BE2C (cell line): ENCODE data around the gene HPSE2.

Experiments
- DNase-seq: peaks from one replicate; pipeline ENCODE4 v3.0.0-alpha.2; 2020
- H3K27me3 ChIP-seq: fragments of 250-450 bp; sonication (Bioruptor Pico); 2 replicates; pipeline ENCODE4 v1.5.1; 2020; ENCODE audit warnings: mild to moderate bottlenecking
- H3K36me3 ChIP-seq: fragments of 250-450 bp; sonication (Bioruptor Pico); 2 replicates; pipeline ENCODE4 v1.5.1; 2020; ENCODE audit warnings: mild to moderate bottlenecking
- H3K4me1 ChIP-seq: fragments of 250-450 bp; sonication (Bioruptor Pico); 2 replicates; pipeline ENCODE4 v1.5.1; 2020
- H3K4me3 ChIP-seq: 2 replicates; pipeline ENCODE4 v1.5.1; 2011; ENCODE audit warnings: low read depth, low read length
- H3K9me3 ChIP-seq: fragments of 250-450 bp; sonication (Bioruptor Pico); 2 replicates; pipeline ENCODE4 v1.5.1; 2020
- CTCF ChIP-seq: IDR thresholded peaks from 2 replicates; pipeline ENCODE4 v1.5.1; 2012; ENCODE audit warnings: mild to moderate bottlenecking, low read depth, low read length

The HPSE2 gene

DNA sequence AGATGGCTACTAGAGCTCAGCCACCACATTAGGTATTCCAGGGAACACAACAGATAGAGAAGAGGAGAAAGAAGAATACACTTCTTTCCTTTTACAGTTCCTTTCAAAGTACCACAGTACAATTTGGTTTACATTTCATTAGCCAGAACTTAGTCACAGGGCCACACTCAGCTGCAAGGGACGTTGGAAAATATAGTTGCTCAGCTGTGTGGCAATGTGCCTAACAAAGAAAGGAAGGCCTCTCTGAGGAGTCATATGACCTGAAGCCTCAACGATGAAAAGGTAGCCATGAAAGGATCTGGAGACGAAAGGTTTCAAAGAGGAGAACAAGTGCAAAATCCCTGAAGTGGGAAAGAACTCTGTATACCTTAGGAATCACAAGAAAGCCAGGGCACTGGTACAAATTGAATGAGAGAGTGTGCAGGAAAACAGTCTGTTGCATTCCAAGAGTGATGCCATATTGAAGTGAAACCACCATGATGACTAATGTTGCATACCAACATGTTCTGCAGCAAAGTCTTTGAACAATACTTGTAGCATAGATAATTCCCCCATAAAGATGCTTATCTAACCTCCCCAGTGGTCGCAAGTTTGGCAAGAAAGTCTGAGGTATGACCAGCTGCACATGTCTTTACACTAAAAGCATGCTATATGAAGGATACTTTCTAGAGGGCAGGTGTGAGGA lies 278.9 kb downstream of the HPSE2 start:
- H3K9me3 ChIP-seq = no peaks in the 10 kb centered on the region
- TF ChIP-seq CTCF = no peak
- H3K4me1 ChIP-seq = no peaks in the 10 kb centered on the region
- DNase-seq = no peak
- no peaks in the 10 kb centered on the region for H3K36me3 ChIP-seq
- H3K4me3 ChIP-seq = no peak overlapping the region
- no peaks in the 10 kb centered on the region for H3K27me3 ChIP-seq

GRCh38 chr10:98953251-98953650 lies 282.4 kb downstream of the HPSE2 start:
- Histone ChIP-seq H3K4me3 (no peak overlapping the region), H3K27me3 (no peaks in the 10 kb centered on the region), H3K36me3 (no peaks in the 10 kb centered on the region), H3K9me3 (no peaks in the 10 kb centered on the region), H3K4me1 (no peaks in the 10 kb centered on the region)
- DNase-seq = no peak
- TF ChIP-seq CTCF = no peak

GRCh38 chr10:98951269-98952000 lies 284.2 kb downstream of the HPSE2 start:
- Histone ChIP-seq H3K4me1 (no peaks in the 10 kb centered on the region), H3K27me3 (no peaks in the 10 kb centered on the region), H3K9me3 (no peaks in the 10 kb centered on the region), H3K4me3 (no peak overlapping the region), H3K36me3 (no peaks in the 10 kb centered on the region)
- TF ChIP-seq CTCF = no peak
- no peak for DNase-seq

GRCh38 chr10:98950106-98950505 lies 285.5 kb downstream of the HPSE2 start:
- DNase-seq = no peak
- no peak for TF ChIP-seq CTCF
- Histone ChIP-seq H3K4me1 (no peaks in the 10 kb centered on the region), H3K36me3 (no peaks in the 10 kb centered on the region), H3K4me3 (no peak overlapping the region), H3K9me3 (no peaks in the 10 kb centered on the region), H3K27me3 (no peaks in the 10 kb centered on the region)

DNA sequence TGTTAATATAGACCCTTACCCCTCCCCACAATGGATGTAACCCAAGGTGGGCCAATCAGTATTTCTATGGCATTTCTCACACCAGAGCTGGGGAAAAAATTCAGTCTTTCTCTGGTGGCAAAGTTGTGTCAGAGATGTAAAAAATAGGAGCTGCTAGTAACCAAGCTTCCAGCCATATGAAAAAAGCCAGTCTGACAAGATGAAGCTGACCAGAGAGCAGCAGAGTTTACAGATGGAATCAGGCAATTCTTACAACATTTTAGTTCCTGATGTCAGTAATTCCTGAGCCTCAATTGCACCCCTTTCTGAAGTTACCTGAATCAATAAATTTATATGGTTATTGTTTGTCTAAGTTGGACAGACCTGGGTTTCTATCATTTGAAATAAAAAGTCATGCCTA lies 286.3 kb downstream of the HPSE2 start:
- DNase-seq = no peak
- Histone ChIP-seq H3K9me3 (no peaks in the 10 kb centered on the region), H3K36me3 (no peaks in the 10 kb centered on the region), H3K27me3 (no peaks in the 10 kb centered on the region), H3K4me1 (no peaks in the 10 kb centered on the region), H3K4me3 (no peak overlapping the region)
- no peak for TF ChIP-seq CTCF

DNA sequence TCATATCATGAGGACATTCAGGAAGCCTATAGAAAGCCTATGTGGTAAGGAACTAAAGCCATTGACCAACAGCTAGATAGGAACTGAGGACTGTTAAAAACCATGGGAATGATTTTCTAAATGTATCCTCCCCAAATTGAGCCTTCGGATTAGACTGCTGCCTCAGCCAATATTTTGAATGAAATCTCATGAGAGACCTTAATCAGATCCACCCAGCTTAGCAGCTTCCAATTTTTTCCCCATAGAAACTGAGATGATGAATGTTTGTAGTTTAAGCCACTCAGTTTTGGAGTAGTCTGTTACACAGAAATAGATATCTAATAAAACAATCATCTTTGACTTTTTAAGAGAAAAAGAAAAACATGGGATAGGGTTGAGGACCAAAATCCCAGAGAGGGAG lies 292.0 kb downstream of the HPSE2 start:
- Histone ChIP-seq H3K9me3 (no peaks in the 10 kb centered on the region), H3K4me3 (no peak overlapping the region), H3K4me1 (no peaks in the 10 kb centered on the region), H3K36me3 (no peaks in the 10 kb centered on the region), H3K27me3 (no peaks in the 10 kb centered on the region)
- no peak for TF ChIP-seq CTCF
- no peak for DNase-seq
